CD14-positive monocyte (primary cell): ENCODE data around the gene PAFAH1B2. TPM values are rescaled to one million over a fixed set of nuclear protein-coding genes. Genes with fewer than 3 reads are reported as not detected.
"Not testable (repeated sequence)": the region's sequence is repeated elsewhere in the genome, so short reads cannot be mapped to it uniquely, and the experiment has no call there.

ENCODE experiments used
- DNase-seq, 3 donors: peaks; one replicate each; pipeline ENCODE4 v3.0.0-alpha.2; 2011 to 2022
- H2AFZ ChIP-seq: 2 replicates; pipeline ENCODE4 v1.6.0; 2012; ENCODE audit warnings: mild to moderate bottlenecking, low read depth, low read length, inconsistent platforms; ENCODE audit not compliant: insufficient read depth, poor library complexity, severe bottlenecking
- H3K27ac ChIP-seq, 2 donors: 1 replicate in 1 of 2; 2 replicates in 1 of 2; pipeline ENCODE4 v1.5.1; 2012 to 2013; ENCODE audit warnings: low read length in 2 of 2, control low read depth in 1 of 2, inconsistent platforms in 1 of 2, low read depth in 1 of 2, mild to moderate bottlenecking in 1 of 2
- H3K27me3 ChIP-seq, 2 donors: one replicate each; pipeline versions ENCODE4 v1.6.0 to v1.6.1; 2011 to 2013; ENCODE audit warnings: low read length in 2 of 2; ENCODE audit not compliant: control insufficient read depth in 2 of 2, insufficient read depth in 2 of 2
- H3K36me3 ChIP-seq, 2 donors: replicated peaks in 1 of 2; 1 replicate in 1 of 2; 2 replicates in 1 of 2; pipeline versions ENCODE4 v1.5.1 to v1.6.1; 2012 to 2013; ENCODE audit warnings: low read length in 2 of 2, control low read depth in 1 of 2, inconsistent platforms in 1 of 2, mild to moderate bottlenecking in 1 of 2; ENCODE audit not compliant: insufficient read depth in 2 of 2, control insufficient read depth in 1 of 2
- H3K4me1 ChIP-seq, 2 donors: 1 replicate in 1 of 2; 2 replicates in 1 of 2; pipeline versions ENCODE4 v1.5.1 to v1.6.1; 2012 to 2013; ENCODE audit warnings: low read length in 2 of 2, control low read depth in 1 of 2, inconsistent platforms in 1 of 2, mild to moderate bottlenecking in 1 of 2, moderate library complexity in 1 of 2; ENCODE audit not compliant: insufficient read depth in 2 of 2, control insufficient read depth in 1 of 2
- H3K4me2 ChIP-seq: replicated peaks from 2 replicates; pipeline ENCODE3; 2012; ENCODE audit warnings: low read length, moderate library complexity, mild to moderate bottlenecking; ENCODE audit not compliant: poor library complexity, severe bottlenecking; ENCODE audit errors: extremely low read depth
- H3K4me3 ChIP-seq, 3 experiments: fragments of 200-600 bp in 1 of 3; sonication (generic) in 1 of 3; replicated peaks in 1 of 3; 1 replicate in 2 of 3; 2 replicates in 1 of 3; pipeline ENCODE4 v1.5.1; 2011 to 2013; ENCODE audit warnings: low read length in 3 of 3, mild to moderate bottlenecking in 3 of 3, control low read depth in 2 of 3, low read depth in 2 of 3, inconsistent platforms in 1 of 3, moderate library complexity in 1 of 3
- H3K79me2 ChIP-seq: 2 replicates; pipeline ENCODE4 v1.6.0; 2012; ENCODE audit warnings: mild to moderate bottlenecking, control low read depth, inconsistent platforms, low read length, moderate library complexity; ENCODE audit not compliant: insufficient read depth
- H3K9ac ChIP-seq: 2 replicates; pipeline ENCODE4 v1.6.0; 2017; ENCODE audit warnings: low read length, mild to moderate bottlenecking; ENCODE audit not compliant: insufficient read depth, poor library complexity, severe bottlenecking
- H3K9me3 ChIP-seq, 2 donors: replicated peaks in 1 of 2; 1 replicate in 1 of 2; 2 replicates in 1 of 2; pipeline versions ENCODE4 v1.5.1 to v1.6.1; 2012 to 2013; ENCODE audit warnings: low read length in 2 of 2, control low read depth in 1 of 2; ENCODE audit not compliant: control insufficient read depth in 1 of 2, insufficient read depth in 1 of 2
- H4K20me1 ChIP-seq: 2 replicates; pipeline ENCODE4 v1.6.0; 2012; ENCODE audit warnings: mild to moderate bottlenecking, low read length, control low read depth, moderate library complexity; ENCODE audit not compliant: insufficient read depth
- H3K27ac Mint-ChIP-seq, 7 donors: one replicate each; pipeline ENCODE4 v1.8.0; 2020; ENCODE audit warnings: mild to moderate bottlenecking in 7 of 7, mixed read lengths in 7 of 7, moderate library complexity in 6 of 7, inconsistent platforms in 2 of 7
- H3K27me3 Mint-ChIP-seq, 3 donors: one replicate each; pipeline ENCODE4 v1.8.0; 2021 to 2022; ENCODE audit warnings: low read depth in 3 of 3, mild to moderate bottlenecking in 3 of 3, mixed read lengths in 3 of 3, moderate library complexity in 3 of 3, inconsistent platforms in 1 of 3
- H3K36me3 Mint-ChIP-seq, 2 donors: one replicate each; pipeline ENCODE4 v1.8.0; 2020; ENCODE audit warnings: mixed read lengths in 2 of 2, inconsistent platforms in 1 of 2, mild to moderate bottlenecking in 1 of 2
- H3K4me1 Mint-ChIP-seq: one replicate; pipeline ENCODE4 v1.8.0; 2020; ENCODE audit warnings: mild to moderate bottlenecking, mixed read lengths
- H3K4me3 Mint-ChIP-seq, 2 donors: one replicate each; pipeline ENCODE4 v1.8.0; 2020; ENCODE audit warnings: mild to moderate bottlenecking in 2 of 2, mixed read lengths in 2 of 2, moderate library complexity in 1 of 2
- H3K9me3 Mint-ChIP-seq, 7 donors: one replicate each; pipeline ENCODE4 v1.8.0; 2020 to 2022; ENCODE audit warnings: mixed read lengths in 7 of 7, mild to moderate bottlenecking in 6 of 7, moderate library complexity in 6 of 7, inconsistent platforms in 2 of 7
- CTCF ChIP-seq: fragments of 200-600 bp; IDR thresholded peaks from one replicate; pipeline ENCODE4 v1.8.0; 2022; ENCODE audit warnings: antibody characterized with exemption, mild to moderate bottlenecking
- WGBS: methylation state at CpG from one replicate; pipeline ENCODE4 v1.1.5; 2013; ENCODE audit warnings: missing lambda C conversion rate; ENCODE audit not compliant: insufficient coverage; 5-methylcytosine and 5-hydroxymethylcytosine counted together
- intact Hi-C, 2 donors: fragments of 100-400 bp; cut with micrococcal nuclease; formaldehyde crosslinking; loops; one replicate each; pipeline versions ENCODE4 v1.15.0 to v1.15.1; 2023
- polyA plus RNA-seq, 3 donors: library from polyadenylated mRNA; depleted of rRNA in 1 of 3; unstranded in 2 of 3; stranded (reverse) in 1 of 3; fragments of 300-500 nt in 2 of 3; fragments of >200 nt in 1 of 3; fragmentation: Illumina TruSeq in 2 of 3; gene quantifications; 1 replicate in 2 of 3; 2 replicates in 1 of 3; pipeline ENCODE4 v1.2.3, GENCODE V29; 2012 to 2021

Gene PAFAH1B2
- polyA plus RNA-seq, 3 donors: 16.9 to 25.1 (median 23.7) TPM

GRCh38 chr11:117205211-117205818 lies 61.2 kb downstream of the PAFAH1B2 start:
- H3K79me2 ChIP-seq: no peaks in the 10 kb centered on the region
- H3K9me3 ChIP-seq: no peaks in the 10 kb centered on the region
- WGBS: 100% methylated on average over 2 of the region's 11 CpGs
- H3K9me3 Mint-ChIP-seq: no peaks in the 10 kb centered on the region
- peaks cover 39 to 51% of the 10 kb centered on the region in 2 donors for H3K36me3 Mint-ChIP-seq
- H3K4me1 Mint-ChIP-seq: peaks cover 9% of the 10 kb centered on the region
- no peak for DNase-seq
- H3K36me3 ChIP-seq: peaks cover 35 to 46% of the 10 kb centered on the region in 2 donors
- no peak overlapping the region for H3K4me3 Mint-ChIP-seq
- no peak overlapping the region for H3K4me2 ChIP-seq
- H3K27ac ChIP-seq: no peak overlapping the region
- peaks cover 0 to 4% (median 0%) of the 10 kb centered on the region in 3 donors for H3K27me3 Mint-ChIP-seq
- no peak overlapping the region for H2AFZ ChIP-seq
- peaks cover 4% of the 10 kb centered on the region for H4K20me1 ChIP-seq
- no peak for TF ChIP-seq CTCF
- peak overlapping the region in 4 of 7 donors; percentile 31 to 70 (median 36) for H3K27ac Mint-ChIP-seq
- no peak overlapping the region for H3K9ac ChIP-seq
- H3K27me3 ChIP-seq: no peaks in the 10 kb centered on the region
- peaks cover 0 to 6% of the 10 kb centered on the region in 2 donors for H3K4me1 ChIP-seq
- no peak overlapping the region for H3K4me3 ChIP-seq
- intact Hi-C loops: loop anchor here in 1 of 2 donors (5.0 kb wide), 1 partner anchor 73 kb away; no protein-coding TSS in a partner anchor

- H3K4me2 ChIP-seq, H2AFZ ChIP-seq, H3K9me3 Mint-ChIP-seq, H3K27ac ChIP-seq, H3K79me2 ChIP-seq, H3K27me3 ChIP-seq, H3K4me3 Mint-ChIP-seq, DNase-seq, H4K20me1 ChIP-seq, H3K4me1 ChIP-seq, H3K27me3 Mint-ChIP-seq, H3K27ac Mint-ChIP-seq, H3K9me3 ChIP-seq, H3K4me3 ChIP-seq, H3K4me1 Mint-ChIP-seq, H3K9ac ChIP-seq: not testable (repeated sequence)
- peaks cover 47 to 57% of the 10 kb centered on the region in 2 donors for H3K36me3 Mint-ChIP-seq
- 100% methylated on average over 4 of the region's 8 CpGs for WGBS
- intact Hi-C loops: loop anchor here in 1 of 2 donors (5.0 kb wide), 1 partner anchor 74 kb away; no protein-coding TSS in a partner anchor
- peaks cover 37 to 53% of the 10 kb centered on the region in 2 donors for H3K36me3 ChIP-seq
These were observed 62.0 kb downstream of the PAFAH1B2 start for GRCh38 chr11:117206111-117206510.

GRCh38 chr11:117206859-117207258 lies 62.8 kb downstream of the PAFAH1B2 start:
- H3K4me3 Mint-ChIP-seq, H3K9me3 Mint-ChIP-seq, H3K27me3 ChIP-seq, H3K9me3 ChIP-seq, H3K4me1 Mint-ChIP-seq, H2AFZ ChIP-seq, DNase-seq, H3K79me2 ChIP-seq, H3K27ac ChIP-seq, H3K4me3 ChIP-seq, H3K27me3 Mint-ChIP-seq, H3K4me2 ChIP-seq, H3K9ac ChIP-seq, H3K27ac Mint-ChIP-seq, H4K20me1 ChIP-seq, H3K4me1 ChIP-seq: not testable (repeated sequence)
- intact Hi-C loops: loop anchor here in 1 of 2 donors (5.0 kb wide), 1 partner anchor 75 kb away; no protein-coding TSS in a partner anchor
- no CpG with 5 or more reads among the region's 11 CpGs for WGBS
- H3K36me3 ChIP-seq: peaks cover 37 to 59% of the 10 kb centered on the region in 2 donors
- peaks cover 55 to 65% of the 10 kb centered on the region in 2 donors for H3K36me3 Mint-ChIP-seq

GRCh38 chr11:117207481-117207880 lies 63.4 kb downstream of the PAFAH1B2 start:
- H3K27ac ChIP-seq, H3K79me2 ChIP-seq, H3K9me3 Mint-ChIP-seq, H3K4me3 Mint-ChIP-seq, H3K9ac ChIP-seq, H3K27me3 Mint-ChIP-seq, H3K27me3 ChIP-seq, H3K9me3 ChIP-seq, H3K4me1 ChIP-seq, H3K4me2 ChIP-seq, H3K4me1 Mint-ChIP-seq, DNase-seq, H3K4me3 ChIP-seq, H2AFZ ChIP-seq, H4K20me1 ChIP-seq, H3K27ac Mint-ChIP-seq: not testable (repeated sequence)
- H3K36me3 ChIP-seq: peaks cover 37 to 65% of the 10 kb centered on the region in 2 donors
- intact Hi-C loops: loop anchor here in 1 of 2 donors (5.0 kb wide), 1 partner anchor 75 kb away; no protein-coding TSS in a partner anchor
- no CpG with 5 or more reads among the region's 5 CpGs for WGBS
- H3K36me3 Mint-ChIP-seq: peaks cover 59 to 71% of the 10 kb centered on the region in 2 donors
